AG09319 (cell line): ENCODE measurements around the gene ZER1.

Experiments
- DNase-seq: peaks from one replicate; pipeline ENCODE4 v3.0.0-alpha.2; 2010; ENCODE audit warnings: low read depth; ENCODE audit errors: extremely low read depth
- TF ChIP-seq, protein P1 (sequence below): IDR thresholded peaks from 2 replicates; pipeline ENCODE4 v1.5.1; 2011; ENCODE audit warnings: low read depth, mild to moderate bottlenecking, inconsistent platforms, low read length, moderate library complexity

Gene ZER1

DNA sequence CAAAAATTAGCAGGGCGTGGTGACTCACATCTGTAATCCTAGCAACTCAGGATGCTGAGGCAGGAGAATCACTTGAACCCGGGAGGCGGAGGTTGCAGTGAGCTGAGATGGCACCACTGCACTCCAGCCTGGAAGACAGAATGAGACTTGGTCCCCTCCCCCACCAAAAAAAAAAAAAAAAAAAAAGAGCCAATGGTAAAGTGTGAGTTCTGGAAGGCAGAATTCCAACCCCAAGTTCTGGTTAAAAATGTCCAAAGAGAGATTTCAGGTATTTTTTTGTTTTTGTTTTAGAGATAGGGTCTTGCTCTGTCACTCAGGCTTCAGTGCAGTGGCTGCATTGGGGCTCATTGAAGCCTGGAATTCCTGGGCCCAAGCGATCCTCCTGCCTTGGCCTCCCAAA, 84.3 kb downstream of the ZER1 start:
- no peak for DNase-seq
- TF ChIP-seq, protein P1, sequence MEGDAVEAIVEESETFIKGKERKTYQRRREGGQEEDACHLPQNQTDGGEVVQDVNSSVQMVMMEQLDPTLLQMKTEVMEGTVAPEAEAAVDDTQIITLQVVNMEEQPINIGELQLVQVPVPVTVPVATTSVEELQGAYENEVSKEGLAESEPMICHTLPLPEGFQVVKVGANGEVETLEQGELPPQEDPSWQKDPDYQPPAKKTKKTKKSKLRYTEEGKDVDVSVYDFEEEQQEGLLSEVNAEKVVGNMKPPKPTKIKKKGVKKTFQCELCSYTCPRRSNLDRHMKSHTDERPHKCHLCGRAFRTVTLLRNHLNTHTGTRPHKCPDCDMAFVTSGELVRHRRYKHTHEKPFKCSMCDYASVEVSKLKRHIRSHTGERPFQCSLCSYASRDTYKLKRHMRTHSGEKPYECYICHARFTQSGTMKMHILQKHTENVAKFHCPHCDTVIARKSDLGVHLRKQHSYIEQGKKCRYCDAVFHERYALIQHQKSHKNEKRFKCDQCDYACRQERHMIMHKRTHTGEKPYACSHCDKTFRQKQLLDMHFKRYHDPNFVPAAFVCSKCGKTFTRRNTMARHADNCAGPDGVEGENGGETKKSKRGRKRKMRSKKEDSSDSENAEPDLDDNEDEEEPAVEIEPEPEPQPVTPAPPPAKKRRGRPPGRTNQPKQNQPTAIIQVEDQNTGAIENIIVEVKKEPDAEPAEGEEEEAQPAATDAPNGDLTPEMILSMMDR: no peak

DNA sequence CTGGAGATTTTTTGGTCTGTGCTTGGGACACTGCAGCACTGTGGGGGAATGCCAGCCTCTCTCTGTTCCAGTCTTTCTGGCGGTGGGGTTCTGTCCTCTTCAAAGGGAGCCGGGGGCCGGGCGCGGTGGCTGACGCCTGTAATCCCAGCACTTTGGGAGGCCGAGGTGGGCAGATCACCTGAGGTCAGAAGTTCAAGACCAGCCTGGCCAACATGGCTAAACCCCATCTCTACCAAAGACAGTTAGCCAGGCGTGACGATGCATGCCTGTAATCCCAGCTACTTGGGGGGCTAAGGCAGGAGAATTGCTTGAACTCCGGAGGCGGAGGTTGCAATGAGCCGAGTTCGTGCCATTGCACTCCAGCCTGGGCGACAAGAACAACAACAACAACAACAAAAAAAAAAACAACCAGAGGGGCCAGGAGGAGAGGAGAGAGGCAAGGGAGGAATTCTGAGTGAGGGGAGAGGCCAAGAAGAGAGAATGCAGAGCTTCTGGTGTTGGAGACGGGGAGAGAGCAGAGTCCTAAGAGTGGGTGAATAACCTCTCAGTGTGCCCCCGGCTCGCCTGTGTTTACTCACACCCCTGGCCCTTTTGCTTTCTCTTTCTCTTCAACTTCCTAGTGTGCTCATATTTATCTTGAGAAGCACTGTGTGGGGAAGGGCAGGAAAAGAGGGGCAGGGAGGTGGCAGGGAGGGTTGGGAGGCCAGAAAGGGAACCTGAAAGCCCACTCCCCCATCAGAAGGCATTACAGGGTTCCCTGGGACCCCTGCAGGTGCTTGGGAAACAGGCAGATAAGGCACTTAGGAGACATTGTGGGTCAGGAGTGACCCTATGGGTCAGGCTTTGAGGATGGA, 85.9 kb downstream of the ZER1 start:
- TF ChIP-seq, protein P1: no peak
- DNase-seq: no peak

DNA sequence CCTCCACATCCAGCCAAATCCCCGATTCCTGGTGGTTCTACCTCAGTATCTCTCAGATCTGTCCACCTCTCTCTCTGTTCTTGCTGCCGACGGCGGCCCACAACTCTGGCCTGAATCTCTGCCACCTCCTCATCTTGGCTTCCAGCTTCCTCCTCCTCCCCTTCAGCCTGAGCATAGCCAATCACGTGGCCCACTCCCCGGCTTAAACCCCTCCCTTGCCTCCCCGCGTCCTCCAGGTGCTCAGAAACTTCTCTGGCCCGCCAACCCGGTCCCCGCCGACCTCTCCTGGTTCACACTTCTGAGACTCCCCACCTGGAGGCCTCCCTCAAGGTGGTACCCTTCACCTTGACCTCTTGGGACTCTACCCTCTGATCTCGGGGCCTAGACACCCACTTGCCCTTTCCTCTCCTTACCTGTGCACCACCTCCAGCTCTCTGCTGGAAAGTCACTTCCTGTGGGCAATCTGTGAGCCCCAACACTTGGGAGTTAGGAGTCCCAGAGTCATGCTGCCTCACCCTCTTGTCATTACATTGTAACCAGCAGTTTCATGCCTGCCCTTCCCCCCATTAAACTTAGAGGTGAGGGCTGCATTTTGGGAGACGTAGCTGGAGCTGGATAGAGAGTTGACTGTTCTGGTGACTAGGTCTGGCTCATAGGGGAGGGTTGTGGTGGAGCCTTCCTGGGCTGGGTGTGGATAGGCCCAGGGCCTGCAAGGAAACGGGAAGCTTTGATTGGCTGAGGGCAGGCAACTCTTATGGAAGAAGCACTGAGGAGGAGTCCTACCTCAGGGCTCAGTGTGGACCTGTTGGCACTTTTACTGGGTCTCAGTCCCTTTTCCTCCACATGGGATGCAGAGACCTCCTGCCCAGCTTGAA, 87.2 kb downstream of the ZER1 start:
- TF ChIP-seq, protein P1: no peak
- DNase-seq: no peak

DNA sequence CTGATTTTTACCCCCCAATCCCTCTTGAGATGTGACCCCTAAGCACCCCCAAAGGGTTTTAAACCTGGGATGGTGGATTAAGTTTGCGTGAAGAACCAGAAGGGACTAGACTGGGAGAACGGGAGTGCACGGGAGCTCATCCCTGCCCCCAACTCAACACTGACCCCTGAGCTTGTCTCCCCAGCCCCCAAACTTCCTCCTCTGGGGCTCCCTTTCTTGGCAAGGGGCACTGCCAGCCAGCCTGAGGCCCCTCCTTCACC, 87.7 kb downstream of the ZER1 start:
- DNase-seq: no peak
- TF ChIP-seq, protein P1: no peak

- TF ChIP-seq, protein P1: no peak
- DNase-seq: no peak
Observed at GRCh38 chr9:128683340-128684064, 88.2 kb downstream of the ZER1 start.
